HG02943 (cell line): ENCODE measurements around the gene FAM43A.

Source experiments
- ATAC-seq: cut with Tn5 transposase; IDR thresholded peaks from one replicate; pipeline ENCODE4 v1.9.1; 2021; ENCODE audit warnings: mild to moderate bottlenecking, low read depth, moderate library complexity; ENCODE audit not compliant: unreplicated experiment

The FAM43A gene

GRCh38 chr3:194685718-194686413, at the start of gene FAM43A:
Gene FAM43A (plus strand): TSS chr3:194685883. CDS start chr3:194686827, 944 bp downstream.
- no peak for ATAC-seq

- ATAC-seq, result no peak
Observed at GRCh38 chr3:194637066-194637465, 48.6 kb upstream of the FAM43A start.

- ATAC-seq, result no peak
Observed at GRCh38 chr3:194637541-194638400, 47.9 kb upstream of the FAM43A start.

GRCh38 chr3:194638991-194639605, 46.6 kb upstream of the FAM43A start:
- no peak for ATAC-seq

GRCh38 chr3:194640829-194641228, 44.9 kb upstream of the FAM43A start:
- no peak for ATAC-seq

GRCh38 chr3:194642769-194643168, 42.9 kb upstream of the FAM43A start:
- no peak for ATAC-seq

- ATAC-seq, result no peak
Observed at GRCh38 chr3:194647747-194648146, 37.9 kb upstream of the FAM43A start.

- peak; percentile 90 for ATAC-seq
Observed at GRCh38 chr3:194654443-194654842, 31.2 kb upstream of the FAM43A start.

GRCh38 chr3:194657439-194657838, 28.2 kb upstream of the FAM43A start:
- no peak for ATAC-seq

- ATAC-seq, result no peak
Observed at GRCh38 chr3:194658477-194659242, 27.0 kb upstream of the FAM43A start.

GRCh38 chr3:194659778-194660177, 25.9 kb upstream of the FAM43A start:
- no peak for ATAC-seq

GRCh38 chr3:194661374-194661773, 24.3 kb upstream of the FAM43A start:
- no peak for ATAC-seq

GRCh38 chr3:194661946-194662345, 23.7 kb upstream of the FAM43A start:
- no peak for ATAC-seq

GRCh38 chr3:194664857-194665256, 20.8 kb upstream of the FAM43A start:
- no peak for ATAC-seq

GRCh38 chr3:194667363-194667762, 18.3 kb upstream of the FAM43A start:
- no peak for ATAC-seq

- peak; percentile 31 for ATAC-seq
Observed at GRCh38 chr3:194671511-194671899, 14.2 kb upstream of the FAM43A start.

- peak; percentile 79 for ATAC-seq
Observed at GRCh38 chr3:194671900-194672808, 13.5 kb upstream of the FAM43A start, which contains the start of gene LSG1. Gene LSG1 (minus strand): TSS chr3:194672191. CDS start chr3:194672162, 29 bp downstream.

- ATAC-seq, result no peak
Observed at GRCh38 chr3:194672876-194673275, 12.8 kb upstream of the FAM43A start.

- no peak for ATAC-seq
Observed at GRCh38 chr3:194673761-194674160, 11.9 kb upstream of the FAM43A start.
